A673 (cell line): ENCODE results near the gene KLRG1. TPM values are rescaled to one million over a fixed set of nuclear protein-coding genes. Genes with fewer than 3 reads are reported as not detected.

Experiments
- BruUV-seq: library from RNA; stranded (reverse); fragments of 400-500 nt; replicated peaks from 2 replicates; lab custom pipeline; 2021; lab: Mats Ljungman, UMichigan
- CTCF ChIA-PET: fragments of 300-600 bp; sonication (Branson Sonifier 250); formaldehyde crosslinking; loops from one replicate; lab custom pipeline; 2022; ENCODE audit warnings: antibody characterized with exemption; lab: Charles Lee
- POLR2A ChIA-PET: fragments of 300-600 bp; sonication (Branson Sonifier 250); formaldehyde crosslinking; loops from one replicate; lab custom pipeline; 2022; ENCODE audit warnings: antibody characterized with exemption; ENCODE audit not compliant: low non-redundant PET; lab: Charles Lee
- DNase-seq: peaks from one replicate; pipeline ENCODE4 v3.0.0-alpha.2; 2015; ENCODE audit warnings: low spot score
- H3K27ac ChIP-seq: fragments of 200-600 bp; sonication (generic); 2 replicates; pipeline ENCODE4 v1.5.1; 2016; ENCODE audit warnings: mixed run types, low read depth, mild to moderate bottlenecking, mixed read lengths, antibody characterized with exemption, low read length; ENCODE audit not compliant: poor library complexity, severe bottlenecking
- H3K27me3 ChIP-seq: fragments of 200-600 bp; sonication (generic); replicated peaks from 2 replicates; pipeline ENCODE4 v1.6.1; 2017; ENCODE audit warnings: mixed run types, low read depth, mild to moderate bottlenecking, mixed read lengths, antibody characterized with exemption, low read length; ENCODE audit not compliant: insufficient read depth, poor library complexity
- H3K36me3 ChIP-seq: fragments of 200-600 bp; sonication (generic); 2 replicates; pipeline ENCODE4 v1.6.1; 2016; ENCODE audit warnings: mixed run types, mild to moderate bottlenecking, mixed read lengths, antibody characterized with exemption, low read length; ENCODE audit not compliant: insufficient read depth, poor library complexity, severe bottlenecking
- H3K4me1 ChIP-seq: fragments of 200-600 bp; sonication (generic); 2 replicates; pipeline ENCODE4 v1.6.1; 2017; ENCODE audit warnings: mixed run types, mild to moderate bottlenecking, mixed read lengths, antibody characterized with exemption, low read length; ENCODE audit not compliant: insufficient read depth, poor library complexity, severe bottlenecking
- H3K4me3 ChIP-seq: fragments of 200-600 bp; sonication (generic); 2 replicates; pipeline ENCODE4 v1.5.1; 2016; ENCODE audit warnings: low read depth, mixed run types, mild to moderate bottlenecking, mixed read lengths, low read length; ENCODE audit not compliant: poor library complexity, severe bottlenecking
- H3K9me3 ChIP-seq: fragments of 200-600 bp; sonication (generic); 2 replicates; pipeline ENCODE4 v1.6.1; 2016; ENCODE audit warnings: mixed run types, low read depth, mild to moderate bottlenecking, mixed read lengths, antibody characterized with exemption, low read length; ENCODE audit not compliant: poor library complexity, severe bottlenecking
- EZH2 ChIP-seq: fragments of 200-600 bp; sonication (generic); IDR thresholded peaks from 2 replicates; pipeline ENCODE4 v1.6.1; 2017; ENCODE audit warnings: borderline replicate concordance, low read depth, mild to moderate bottlenecking, mixed read lengths, antibody characterized with exemption, low read length; ENCODE audit not compliant: poor library complexity, severe bottlenecking
- intact Hi-C: fragments of 100-400 bp; cut with micrococcal nuclease; formaldehyde crosslinking; loops from one replicate; pipeline ENCODE4 v1.10.0; 2022; ENCODE audit not compliant: unreplicated experiment
- total RNA-seq: library from RNA; stranded (reverse); gene quantifications from 2 replicates; pipeline ENCODE4 v1.2.3, GENCODE V29; 2021
- TF ChIP-seq, protein P1 (sequence below): fragments of 300-800, 200-600 bp; sonication (generic); conservative IDR thresholded peaks from 2 replicates; pipeline ENCODE4 v1.5.1; 2017; ENCODE audit warnings: low read depth, mild to moderate bottlenecking, antibody characterized with exemption, low read length, moderate library complexity, mixed read lengths

KLRG1 gene
- total RNA-seq, 1 experiment from 2014 or later: 1.2 TPM

DNA sequence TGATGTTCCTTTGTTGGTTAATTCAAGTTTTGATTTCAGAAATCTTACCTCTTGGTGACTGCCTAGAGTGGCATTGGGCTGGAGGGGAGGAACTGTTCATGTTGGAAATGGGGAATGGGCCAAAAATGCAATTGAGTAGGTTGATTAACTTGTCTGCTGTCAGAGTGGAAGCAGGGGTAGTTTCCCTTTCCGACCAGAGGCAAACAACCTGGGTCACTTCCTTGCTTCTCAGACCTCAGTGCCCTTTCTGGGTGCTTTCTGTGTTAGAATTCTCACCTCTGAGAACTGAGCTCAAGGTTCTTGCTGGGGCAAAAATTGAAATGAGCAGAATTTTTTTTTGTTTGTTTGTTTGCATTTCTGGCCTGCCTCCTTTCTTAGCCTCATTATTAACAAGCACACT lies 37.6 kb upstream of the KLRG1 start:
- TF ChIP-seq, protein P1, sequence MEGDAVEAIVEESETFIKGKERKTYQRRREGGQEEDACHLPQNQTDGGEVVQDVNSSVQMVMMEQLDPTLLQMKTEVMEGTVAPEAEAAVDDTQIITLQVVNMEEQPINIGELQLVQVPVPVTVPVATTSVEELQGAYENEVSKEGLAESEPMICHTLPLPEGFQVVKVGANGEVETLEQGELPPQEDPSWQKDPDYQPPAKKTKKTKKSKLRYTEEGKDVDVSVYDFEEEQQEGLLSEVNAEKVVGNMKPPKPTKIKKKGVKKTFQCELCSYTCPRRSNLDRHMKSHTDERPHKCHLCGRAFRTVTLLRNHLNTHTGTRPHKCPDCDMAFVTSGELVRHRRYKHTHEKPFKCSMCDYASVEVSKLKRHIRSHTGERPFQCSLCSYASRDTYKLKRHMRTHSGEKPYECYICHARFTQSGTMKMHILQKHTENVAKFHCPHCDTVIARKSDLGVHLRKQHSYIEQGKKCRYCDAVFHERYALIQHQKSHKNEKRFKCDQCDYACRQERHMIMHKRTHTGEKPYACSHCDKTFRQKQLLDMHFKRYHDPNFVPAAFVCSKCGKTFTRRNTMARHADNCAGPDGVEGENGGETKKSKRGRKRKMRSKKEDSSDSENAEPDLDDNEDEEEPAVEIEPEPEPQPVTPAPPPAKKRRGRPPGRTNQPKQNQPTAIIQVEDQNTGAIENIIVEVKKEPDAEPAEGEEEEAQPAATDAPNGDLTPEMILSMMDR: no peak
- TF ChIP-seq EZH2: no peak
- no peak for DNase-seq
- ChIA-PET POLR2A (no interaction called here), CTCF (no interaction called here)
- Histone ChIP-seq H3K4me3 (no peak overlapping the region), H3K9me3 (no peaks in the 10 kb centered on the region), H3K27me3 (no peaks in the 10 kb centered on the region), H3K36me3 (no peaks in the 10 kb centered on the region), H3K4me1 (peaks cover 16% of the 10 kb centered on the region), H3K27ac (no peak overlapping the region)
- intact Hi-C loops: no loop called here
- BruUV-seq: no TSS peak

DNA sequence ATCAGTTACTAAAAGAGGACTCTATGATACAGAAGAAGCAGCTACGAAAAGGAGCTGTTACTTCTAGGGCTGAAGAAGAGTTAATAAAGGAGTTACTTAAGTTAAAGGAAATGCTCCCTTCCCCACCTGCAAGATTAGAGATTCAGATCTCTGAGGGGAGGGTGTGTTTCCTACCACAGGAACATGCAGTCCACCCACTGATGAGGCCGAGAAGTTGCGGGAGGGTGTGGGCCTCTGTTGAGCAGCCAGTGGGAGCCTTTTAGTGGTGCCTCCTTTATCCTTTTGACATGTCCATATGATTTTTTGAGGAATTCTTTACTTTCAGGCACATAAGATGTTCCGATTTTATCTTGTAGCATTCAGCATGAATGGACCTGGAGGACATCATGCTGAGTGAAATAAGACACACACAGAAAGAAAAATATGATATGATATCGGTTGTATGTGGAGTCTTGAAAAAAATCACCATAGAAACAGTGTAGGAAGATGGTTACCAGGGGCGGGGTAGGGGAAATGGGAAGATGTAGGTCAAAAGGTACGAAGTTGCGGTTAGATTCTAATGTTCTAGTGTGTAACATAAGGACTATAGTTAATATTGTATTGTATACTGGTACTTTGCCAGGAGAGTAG lies 35.5 kb upstream of the KLRG1 start:
- BruUV-seq: no TSS peak
- H3K27me3 ChIP-seq: no peaks in the 10 kb centered on the region
- H3K9me3 ChIP-seq: no peaks in the 10 kb centered on the region
- H3K36me3 ChIP-seq: no peaks in the 10 kb centered on the region
- no peak overlapping the region for H3K27ac ChIP-seq
- H3K4me1 ChIP-seq: peaks cover 5% of the 10 kb centered on the region
- DNase-seq: no peak
- intact Hi-C loops: no loop called here
- H3K4me3 ChIP-seq: no peak overlapping the region
- POLR2A ChIA-PET: no interaction called here
- CTCF ChIA-PET: no interaction called here
- TF ChIP-seq EZH2: no peak
- TF ChIP-seq, protein P1: no peak

DNA sequence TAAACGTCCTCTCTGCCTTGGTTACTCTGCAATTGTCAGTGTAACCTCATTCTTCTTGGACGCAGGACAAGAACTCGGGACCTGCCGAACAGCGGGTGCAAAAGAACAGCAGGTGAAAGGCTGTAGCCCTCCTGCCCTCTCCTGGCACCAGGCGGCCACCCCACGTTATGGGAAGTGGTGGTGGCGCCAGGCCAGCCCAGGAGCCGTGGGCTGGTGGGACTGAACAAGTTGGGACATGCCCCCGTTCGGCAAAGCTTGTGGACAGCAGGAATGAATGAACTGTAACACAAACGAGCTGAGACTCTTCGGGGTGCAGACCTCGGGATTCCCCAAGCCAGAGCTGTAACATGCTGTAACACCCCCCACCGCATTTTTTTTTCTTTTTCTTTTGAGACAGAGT lies 33.3 kb upstream of the KLRG1 start:
- ChIA-PET POLR2A (no interaction called here), CTCF (no interaction called here)
- no peaks in the 10 kb centered on the region for H3K36me3 ChIP-seq
- H3K4me1 ChIP-seq: peaks cover under 1% of the 10 kb centered on the region
- intact Hi-C loops: no loop called here
- no peak for TF ChIP-seq EZH2
- TF ChIP-seq, protein P1: no peak
- no peaks in the 10 kb centered on the region for H3K27me3 ChIP-seq
- BruUV-seq: no TSS peak
- H3K4me3 ChIP-seq: no peak overlapping the region
- no peaks in the 10 kb centered on the region for H3K9me3 ChIP-seq
- DNase-seq: no peak
- no peak overlapping the region for H3K27ac ChIP-seq
